Coronary artery (tissue), 2 donors: Measurements from ENCODE around the gene VPS50.

Source experiments
- DNase-seq: peaks from one replicate; pipeline ENCODE4 v3.0.0-alpha.2; 2017; ENCODE audit warnings: low spot score
- H3K27ac ChIP-seq, 2 donors: fragments of 200-600 bp; sonication (generic); one replicate each; pipeline ENCODE4 v1.5.1; 2016 to 2019
- H3K4me3 ChIP-seq: fragments of 200-600 bp; sonication (generic); 2 replicates; pipeline ENCODE4 v1.5.1; 2016; ENCODE audit warnings: mild to moderate bottlenecking, moderate library complexity
- TF ChIP-seq, protein P1 (sequence below): fragments of 200-600 bp; sonication (generic); IDR thresholded peaks from one replicate; pipeline ENCODE4 v1.5.1; 2019; ENCODE audit warnings: antibody characterized with exemption

The VPS50 gene

DNA sequence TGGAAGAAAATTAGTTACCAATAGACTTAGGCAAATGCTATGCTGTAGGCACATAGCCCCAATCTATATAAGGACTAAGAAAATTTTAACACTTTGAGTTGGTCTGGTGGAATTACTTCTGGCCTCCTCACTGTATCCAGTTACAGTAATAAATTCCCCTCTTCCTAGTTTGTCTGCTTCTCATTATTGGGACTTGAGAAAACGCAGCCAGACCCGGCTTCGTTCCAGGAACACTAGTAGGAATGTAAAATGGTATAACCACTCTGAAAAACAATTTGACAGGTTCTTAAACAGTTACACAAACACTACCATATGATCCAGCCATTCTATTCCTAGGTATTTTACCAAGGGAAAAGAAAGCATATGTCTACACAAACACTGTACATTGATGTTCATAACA, 150.2 kb downstream of the VPS50 start:
- Histone ChIP-seq H3K27ac (no peak overlapping the region), H3K4me3 (no peak overlapping the region)
- DNase-seq, result no peak
- TF ChIP-seq, protein P1, sequence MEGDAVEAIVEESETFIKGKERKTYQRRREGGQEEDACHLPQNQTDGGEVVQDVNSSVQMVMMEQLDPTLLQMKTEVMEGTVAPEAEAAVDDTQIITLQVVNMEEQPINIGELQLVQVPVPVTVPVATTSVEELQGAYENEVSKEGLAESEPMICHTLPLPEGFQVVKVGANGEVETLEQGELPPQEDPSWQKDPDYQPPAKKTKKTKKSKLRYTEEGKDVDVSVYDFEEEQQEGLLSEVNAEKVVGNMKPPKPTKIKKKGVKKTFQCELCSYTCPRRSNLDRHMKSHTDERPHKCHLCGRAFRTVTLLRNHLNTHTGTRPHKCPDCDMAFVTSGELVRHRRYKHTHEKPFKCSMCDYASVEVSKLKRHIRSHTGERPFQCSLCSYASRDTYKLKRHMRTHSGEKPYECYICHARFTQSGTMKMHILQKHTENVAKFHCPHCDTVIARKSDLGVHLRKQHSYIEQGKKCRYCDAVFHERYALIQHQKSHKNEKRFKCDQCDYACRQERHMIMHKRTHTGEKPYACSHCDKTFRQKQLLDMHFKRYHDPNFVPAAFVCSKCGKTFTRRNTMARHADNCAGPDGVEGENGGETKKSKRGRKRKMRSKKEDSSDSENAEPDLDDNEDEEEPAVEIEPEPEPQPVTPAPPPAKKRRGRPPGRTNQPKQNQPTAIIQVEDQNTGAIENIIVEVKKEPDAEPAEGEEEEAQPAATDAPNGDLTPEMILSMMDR, result no peak

DNA sequence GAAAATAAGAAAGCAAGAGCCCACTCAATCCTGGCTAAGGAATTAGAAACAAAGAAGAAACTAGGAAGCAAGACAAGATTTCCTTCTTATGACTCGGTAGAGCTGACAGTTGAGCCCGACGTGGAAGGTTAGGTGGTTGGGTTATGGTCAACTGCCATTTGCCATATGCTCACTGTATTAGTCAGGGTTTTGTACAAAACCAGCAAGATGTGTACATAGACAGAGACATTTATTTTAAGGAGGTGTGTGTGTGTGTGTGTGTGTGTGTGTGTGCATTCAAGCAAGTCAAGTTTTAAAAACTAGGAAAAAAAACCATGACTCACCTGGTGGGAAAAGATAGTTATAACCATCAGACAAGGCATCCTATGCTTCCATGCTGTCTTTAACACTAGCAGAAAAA, 158.5 kb downstream of the VPS50 start:
- no peak for DNase-seq
- H3K27ac ChIP-seq, result no peak overlapping the region
- TF ChIP-seq, protein P1, result no peak
- H3K4me3 ChIP-seq, result no peak overlapping the region

- TF ChIP-seq, protein P1, result no peak
- DNase-seq, result no peak
Measured at GRCh38 chr7:93392984-93393383, 160.8 kb downstream of the VPS50 start.

DNA sequence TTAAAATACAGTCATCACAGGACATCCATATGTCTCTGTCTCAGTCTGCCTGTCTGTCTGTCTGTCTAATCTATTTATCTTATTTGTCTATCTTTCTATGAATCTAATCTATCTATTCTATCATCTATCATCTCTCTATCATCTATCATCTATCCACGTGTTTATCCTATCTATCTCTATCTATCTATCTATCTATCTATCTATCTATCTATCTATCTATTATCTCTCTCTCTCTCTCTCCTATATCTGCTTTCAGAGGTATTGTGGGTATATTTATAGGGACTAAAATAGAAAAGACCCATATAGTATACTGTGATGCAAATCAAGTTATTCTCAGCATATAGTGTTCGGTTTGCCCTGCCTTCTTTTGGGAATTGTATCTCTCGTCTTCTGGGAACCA, 167.5 kb downstream of the VPS50 start:
- no peak for DNase-seq
- TF ChIP-seq, protein P1, result no peak
- Histone ChIP-seq H3K27ac (no peak overlapping the region), H3K4me3 (no peak overlapping the region)

More at GRCh38 chr7:93392984-93393383, 160.8 kb downstream of the VPS50 start:
- H3K4me3 ChIP-seq, result no peak overlapping the region
- H3K27ac ChIP-seq, result no peak overlapping the region

- no peak for DNase-seq
- TF ChIP-seq, protein P1, result no peak
- Histone ChIP-seq H3K27ac (no peak overlapping the region), H3K4me3 (no peak overlapping the region)
Measured at GRCh38 chr7:93402944-93403343, 170.8 kb downstream of the VPS50 start.

DNA sequence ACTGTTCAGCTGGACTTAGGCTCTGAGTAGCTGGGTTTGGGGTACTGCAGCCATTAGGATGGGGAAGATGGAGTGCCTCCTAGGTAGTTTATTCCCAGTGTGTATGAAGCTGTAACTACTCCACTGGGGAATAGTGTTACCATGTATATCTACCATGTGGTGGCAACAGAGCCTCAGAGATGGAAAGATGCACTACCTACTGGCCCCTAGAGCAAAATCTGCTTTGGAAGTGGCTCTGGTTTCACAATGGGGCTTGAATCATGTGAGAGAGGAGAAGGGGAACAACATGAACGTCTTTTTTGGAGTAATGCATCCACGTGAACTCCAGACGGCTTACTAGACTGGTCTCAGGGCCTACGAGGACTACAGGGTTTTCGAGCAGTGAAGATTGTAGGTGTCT, 175.1 kb downstream of the VPS50 start:
- TF ChIP-seq, protein P1, result no peak

DNA sequence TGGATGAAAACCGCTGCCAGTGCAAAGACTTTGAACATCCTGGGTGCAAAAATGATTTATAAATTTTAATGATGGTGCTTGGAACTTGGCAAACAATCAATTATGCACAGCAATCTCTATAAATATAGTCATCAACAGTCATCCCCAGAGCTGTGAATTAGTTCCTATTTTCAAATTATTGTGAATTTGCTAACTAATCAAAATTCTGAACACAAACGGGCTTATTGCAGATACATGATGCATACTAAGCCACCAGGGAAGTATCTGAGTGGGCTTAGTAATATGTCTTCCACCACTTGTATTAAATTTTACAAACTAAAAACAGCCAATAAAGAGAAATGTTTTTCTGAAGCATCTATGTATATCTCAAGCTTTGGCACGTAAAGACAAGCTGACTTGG, 177.2 kb downstream of the VPS50 start:
- TF ChIP-seq, protein P1, result no peak
- no peak overlapping the region for H3K27ac ChIP-seq
- no peak for DNase-seq

More for the DNA sequence above, 175.1 kb downstream of the VPS50 start:
- no peak overlapping the region for H3K27ac ChIP-seq
- no peak for DNase-seq
- no peak overlapping the region for H3K4me3 ChIP-seq

More for the DNA sequence above, 177.2 kb downstream of the VPS50 start:
- no peak overlapping the region for H3K4me3 ChIP-seq
